ENCODE results near the gene HAPLN1.

Gene HAPLN1

DNA sequence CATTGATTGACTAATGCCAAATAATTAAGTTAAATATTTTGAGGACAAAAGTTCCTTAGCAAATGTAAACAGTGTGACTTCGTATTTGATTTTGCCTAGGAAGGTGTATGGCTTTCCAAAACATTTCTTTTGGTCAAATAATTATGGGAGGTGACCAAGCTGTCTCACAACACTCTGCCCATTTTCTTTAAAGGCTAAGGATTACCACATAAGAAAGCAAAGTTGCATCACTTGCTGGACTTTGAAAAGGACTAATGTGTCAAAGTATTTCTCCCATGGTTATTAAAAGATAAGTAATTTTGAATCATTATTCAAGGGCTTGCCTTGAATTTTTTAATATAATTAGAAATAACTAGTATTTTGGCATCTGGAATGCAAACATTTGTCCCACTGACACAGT, 74.7 kb downstream of the HAPLN1 start:
- TF ChIP-seq, protein P1, sequence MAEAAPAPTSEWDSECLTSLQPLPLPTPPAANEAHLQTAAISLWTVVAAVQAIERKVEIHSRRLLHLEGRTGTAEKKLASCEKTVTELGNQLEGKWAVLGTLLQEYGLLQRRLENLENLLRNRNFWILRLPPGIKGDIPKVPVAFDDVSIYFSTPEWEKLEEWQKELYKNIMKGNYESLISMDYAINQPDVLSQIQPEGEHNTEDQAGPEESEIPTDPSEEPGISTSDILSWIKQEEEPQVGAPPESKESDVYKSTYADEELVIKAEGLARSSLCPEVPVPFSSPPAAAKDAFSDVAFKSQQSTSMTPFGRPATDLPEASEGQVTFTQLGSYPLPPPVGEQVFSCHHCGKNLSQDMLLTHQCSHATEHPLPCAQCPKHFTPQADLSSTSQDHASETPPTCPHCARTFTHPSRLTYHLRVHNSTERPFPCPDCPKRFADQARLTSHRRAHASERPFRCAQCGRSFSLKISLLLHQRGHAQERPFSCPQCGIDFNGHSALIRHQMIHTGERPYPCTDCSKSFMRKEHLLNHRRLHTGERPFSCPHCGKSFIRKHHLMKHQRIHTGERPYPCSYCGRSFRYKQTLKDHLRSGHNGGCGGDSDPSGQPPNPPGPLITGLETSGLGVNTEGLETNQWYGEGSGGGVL (tag by site-specific recombination; IDR thresholded peaks at IDR 0.05), result no peak
- no peak for TF ChIP-seq ZNF677 (tag by site-specific recombination; IDR thresholded peaks at IDR 0.05)
- no peak for TF ChIP-seq ZNF138 (tag by site-specific recombination; IDR thresholded peaks at IDR 0.05; ENCODE audit: borderline replicate concordance)
- no peak for TF ChIP-seq GLI2 (tag by site-specific recombination; IDR thresholded peaks at IDR 0.05; ENCODE audit: borderline replicate concordance, low read depth)
- TF ChIP-seq, protein P2, sequence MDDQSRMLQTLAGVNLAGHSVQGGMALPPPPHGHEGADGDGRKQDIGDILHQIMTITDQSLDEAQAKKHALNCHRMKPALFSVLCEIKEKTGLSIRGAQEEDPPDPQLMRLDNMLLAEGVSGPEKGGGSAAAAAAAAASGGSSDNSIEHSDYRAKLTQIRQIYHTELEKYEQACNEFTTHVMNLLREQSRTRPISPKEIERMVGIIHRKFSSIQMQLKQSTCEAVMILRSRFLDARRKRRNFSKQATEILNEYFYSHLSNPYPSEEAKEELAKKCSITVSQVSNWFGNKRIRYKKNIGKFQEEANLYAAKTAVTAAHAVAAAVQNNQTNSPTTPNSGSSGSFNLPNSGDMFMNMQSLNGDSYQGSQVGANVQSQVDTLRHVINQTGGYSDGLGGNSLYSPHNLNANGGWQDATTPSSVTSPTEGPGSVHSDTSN (CRISPR knock-in tag; IDR thresholded peaks at IDR 0.05), result no peak
- no peak for TF ChIP-seq BCL11B (tag by site-specific recombination; IDR thresholded peaks at IDR 0.05; ENCODE audit: low read depth)
- TF ChIP-seq ZNF202 (tag by site-specific recombination; IDR thresholded peaks at IDR 0.05; ENCODE audit: borderline replicate concordance), result no peak
- no peak for TF ChIP-seq ZNF324 (tag by site-specific recombination; IDR thresholded peaks at IDR 0.05)
- TF ChIP-seq, protein P3, sequence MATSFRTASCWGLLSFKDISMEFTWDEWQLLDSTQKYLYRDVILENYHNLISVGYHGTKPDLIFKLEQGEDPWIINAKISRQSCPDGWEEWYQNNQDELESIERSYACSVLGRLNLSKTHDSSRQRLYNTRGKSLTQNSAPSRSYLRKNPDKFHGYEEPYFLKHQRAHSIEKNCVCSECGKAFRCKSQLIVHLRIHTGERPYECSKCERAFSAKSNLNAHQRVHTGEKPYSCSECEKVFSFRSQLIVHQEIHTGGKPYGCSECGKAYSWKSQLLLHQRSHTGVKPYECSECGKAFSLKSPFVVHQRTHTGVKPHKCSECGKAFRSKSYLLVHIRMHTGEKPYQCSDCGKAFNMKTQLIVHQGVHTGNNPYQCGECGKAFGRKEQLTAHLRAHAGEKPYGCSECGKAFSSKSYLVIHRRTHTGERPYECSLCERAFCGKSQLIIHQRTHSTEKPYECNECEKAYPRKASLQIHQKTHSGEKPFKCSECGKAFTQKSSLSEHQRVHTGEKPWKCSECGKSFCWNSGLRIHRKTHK (tag by site-specific recombination; IDR thresholded peaks at IDR 0.05), result no peak
- TF ChIP-seq ZNF132 (tag by site-specific recombination; IDR thresholded peaks at IDR 0.05; ENCODE audit: borderline replicate concordance), result no peak
- no peak for TF ChIP-seq ZNF623 (tag by site-specific recombination; IDR thresholded peaks at IDR 0.05)
- Histone ChIP-seq H3K36me3 (ENCODE audit: control insufficient read depth in 2 of 2, insufficient read depth in 1 of 2, low read length in 2 of 2) (no peaks in the 10 kb centered on the region), H3K4me3 (ENCODE audit: low read depth, low read length) (no peak overlapping the region), H3K27ac (ENCODE audit: extremely low read depth, low read depth, low read length) (no peak overlapping the region), H3K9me3 (ENCODE audit: control insufficient read depth, insufficient read depth, low read depth, low read length) (no peaks in the 10 kb centered on the region), H3K4me1 (ENCODE audit: control insufficient read depth, insufficient read depth, low read length) (no peaks in the 10 kb centered on the region)
- CTCF ChIA-PET, result no interaction called here
- POLR2A ChIA-PET, result no interaction called here

DNA sequence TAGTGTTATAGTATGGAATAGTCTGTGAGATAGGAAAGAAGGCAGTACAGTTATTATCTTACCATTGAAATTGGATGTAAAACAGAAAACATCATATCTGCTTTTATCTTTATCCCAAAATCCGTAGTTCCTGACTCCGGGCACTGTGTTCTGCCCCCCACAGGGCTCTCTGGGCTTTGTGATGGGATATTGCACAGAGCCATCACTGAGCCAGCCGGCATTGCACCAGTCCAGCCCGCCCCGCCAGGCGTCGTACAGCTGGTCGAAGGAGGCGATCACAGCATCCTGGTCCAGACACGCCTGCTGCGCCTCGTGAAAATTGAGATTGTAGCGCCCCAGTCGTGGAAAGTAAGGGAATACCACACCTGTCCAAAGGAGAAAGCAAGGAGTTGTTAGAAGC, 76.4 kb downstream of the HAPLN1 start:
- Histone ChIP-seq H3K36me3 (ENCODE audit: control insufficient read depth in 2 of 2, insufficient read depth in 1 of 2, low read length in 2 of 2) (no peaks in the 10 kb centered on the region), H3K9me3 (ENCODE audit: control insufficient read depth, insufficient read depth, low read depth, low read length) (no peaks in the 10 kb centered on the region), H3K4me1 (ENCODE audit: control insufficient read depth, insufficient read depth, low read length) (no peaks in the 10 kb centered on the region), H3K4me3 (ENCODE audit: low read depth, low read length) (no peak overlapping the region), H3K27ac (ENCODE audit: extremely low read depth, low read depth, low read length) (no peak overlapping the region)
- ChIA-PET CTCF (no interaction called here), POLR2A (no interaction called here)
- TF ChIP-seq, protein P2 (CRISPR knock-in tag; IDR thresholded peaks at IDR 0.05), result no peak
- TF ChIP-seq SALL2 (tag by site-specific recombination; IDR thresholded peaks at IDR 0.05; ENCODE audit: borderline replicate concordance) (no peak), ZSCAN16 (tag by site-specific recombination; IDR thresholded peaks at IDR 0.05) (no peak), ZNF266 (tag by site-specific recombination; IDR thresholded peaks at IDR 0.05; ENCODE audit: low read depth) (no peak)
- TF ChIP-seq, protein P4, sequence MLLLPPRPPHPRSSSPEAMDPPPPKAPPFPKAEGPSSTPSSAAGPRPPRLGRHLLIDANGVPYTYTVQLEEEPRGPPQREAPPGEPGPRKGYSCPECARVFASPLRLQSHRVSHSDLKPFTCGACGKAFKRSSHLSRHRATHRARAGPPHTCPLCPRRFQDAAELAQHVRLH (tag by site-specific recombination; IDR thresholded peaks at IDR 0.05), result no peak

DNA sequence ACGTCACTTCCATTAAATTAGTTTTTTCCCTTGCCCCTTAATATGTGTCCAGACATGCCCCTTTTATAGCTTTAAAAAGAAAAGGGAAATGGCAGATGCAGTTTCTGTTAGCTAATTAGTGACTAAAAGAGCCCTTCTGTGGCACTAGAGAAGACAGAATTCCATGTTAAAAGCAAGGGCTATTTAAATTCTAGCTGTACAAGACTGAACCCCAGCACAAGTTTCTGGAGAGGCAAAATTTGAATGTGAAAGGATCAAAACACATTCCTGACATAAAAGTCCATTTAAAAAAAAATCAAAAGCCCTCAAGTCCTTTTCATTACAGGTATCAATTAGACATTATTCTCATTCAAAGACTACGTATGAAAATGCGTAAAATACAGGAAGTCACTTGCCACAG, 78.7 kb downstream of the HAPLN1 start:
- ChIA-PET POLR2A (no interaction called here), CTCF (interaction anchor here (1.2 kb wide), 1 partner anchor 34 kb away, joined by 6 read pairs; no protein-coding TSS in a partner anchor)
- H3K4me3 ChIP-seq (ENCODE audit: low read depth, low read length), result no peak overlapping the region

More for the DNA sequence above, 78.7 kb downstream of the HAPLN1 start:
- no peak for TF ChIP-seq ZNF747 (tag by site-specific recombination; IDR thresholded peaks at IDR 0.05)
- TF ChIP-seq ZNF596 (tag by site-specific recombination; IDR thresholded peaks at IDR 0.05), result no peak
- TF ChIP-seq, protein P5, sequence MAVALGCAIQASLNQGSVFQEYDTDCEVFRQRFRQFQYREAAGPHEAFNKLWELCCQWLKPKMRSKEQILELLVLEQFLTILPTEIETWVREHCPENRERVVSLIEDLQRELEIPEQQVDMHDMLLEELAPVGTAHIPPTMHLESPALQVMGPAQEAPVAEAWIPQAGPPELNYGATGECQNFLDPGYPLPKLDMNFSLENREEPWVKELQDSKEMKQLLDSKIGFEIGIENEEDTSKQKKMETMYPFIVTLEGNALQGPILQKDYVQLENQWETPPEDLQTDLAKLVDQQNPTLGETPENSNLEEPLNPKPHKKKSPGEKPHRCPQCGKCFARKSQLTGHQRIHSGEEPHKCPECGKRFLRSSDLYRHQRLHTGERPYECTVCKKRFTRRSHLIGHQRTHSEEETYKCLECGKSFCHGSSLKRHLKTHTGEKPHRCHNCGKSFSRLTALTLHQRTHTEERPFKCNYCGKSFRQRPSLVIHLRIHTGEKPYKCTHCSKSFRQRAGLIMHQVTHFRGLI (tag by site-specific recombination; IDR thresholded peaks at IDR 0.05), result no peak
- TF ChIP-seq SP3 (tag by site-specific recombination; IDR thresholded peaks at IDR 0.05), result no peak
- no peak for TF ChIP-seq ZNF404 (tag by site-specific recombination; IDR thresholded peaks at IDR 0.05)
- TF ChIP-seq ZNF707 (tag by site-specific recombination; IDR thresholded peaks at IDR 0.05), result no peak
- no peak for TF ChIP-seq ZNF670 (tag by site-specific recombination; IDR thresholded peaks at IDR 0.05; ENCODE audit: low read depth)
- H3K9me3 ChIP-seq (ENCODE audit: control insufficient read depth, insufficient read depth, low read depth, low read length), result no peaks in the 10 kb centered on the region
- no peaks in the 10 kb centered on the region for H3K36me3 ChIP-seq (ENCODE audit: control insufficient read depth in 2 of 2, insufficient read depth in 1 of 2, low read length in 2 of 2)
- no peaks in the 10 kb centered on the region for H3K4me1 ChIP-seq (ENCODE audit: control insufficient read depth, insufficient read depth, low read length)
- no peak overlapping the region for H3K27ac ChIP-seq (ENCODE audit: extremely low read depth, low read depth, low read length)

All from HEK293 (cell line).